D721Med (cell line): ENCODE measurements around the gene ACSF3.

Experiments
- DNase-seq: peaks from one replicate; pipeline ENCODE4 v3.0.0; 2011; ENCODE audit warnings: low spot score; ENCODE audit not compliant: insufficient read length
- FAIRE-seq: peaks from 2 replicates; lab custom pipeline; 2011; peaks lifted over from hg19 to GRCh38; lab: Jason Lieb, UNC
- CTCF ChIP-seq: IDR thresholded peaks from 2 replicates; pipeline ENCODE4 v1.5.1; 2012; ENCODE audit warnings: mild to moderate bottlenecking, control low read depth; ENCODE audit not compliant: insufficient read depth; ENCODE audit errors: missing control alignments

Gene ACSF3

GRCh38 chr16:89142474-89143195 lies 49.0 kb downstream of the ACSF3 start:
- TF ChIP-seq CTCF = no peak
- FAIRE-seq (no peak), DNase-seq (no peak)

GRCh38 chr16:89143201-89143741 lies 49.6 kb downstream of the ACSF3 start:
- TF ChIP-seq CTCF = no peak
- FAIRE-seq = no peak

GRCh38 chr16:89143911-89144675 lies 50.4 kb downstream of the ACSF3 start:
- DNase-seq = no peak
- no peak for FAIRE-seq
- no peak for TF ChIP-seq CTCF

More at GRCh38 chr16:89143201-89143741, 49.6 kb downstream of the ACSF3 start:
- DNase-seq = no peak

- no peak for DNase-seq
- no peak for TF ChIP-seq CTCF
- no peak for FAIRE-seq
These were observed 51.0 kb downstream of the ACSF3 start for GRCh38 chr16:89144681-89145080.

GRCh38 chr16:89145406-89146161 lies 51.9 kb downstream of the ACSF3 start:
- TF ChIP-seq CTCF = no peak
- FAIRE-seq (no peak), DNase-seq (no peak)

- no peak for DNase-seq
- no peak for TF ChIP-seq CTCF
- no peak for FAIRE-seq
These were observed 52.8 kb downstream of the ACSF3 start for GRCh38 chr16:89146211-89147005.
